ENCODE data around the gene C7orf25.

The C7orf25 gene

DNA sequence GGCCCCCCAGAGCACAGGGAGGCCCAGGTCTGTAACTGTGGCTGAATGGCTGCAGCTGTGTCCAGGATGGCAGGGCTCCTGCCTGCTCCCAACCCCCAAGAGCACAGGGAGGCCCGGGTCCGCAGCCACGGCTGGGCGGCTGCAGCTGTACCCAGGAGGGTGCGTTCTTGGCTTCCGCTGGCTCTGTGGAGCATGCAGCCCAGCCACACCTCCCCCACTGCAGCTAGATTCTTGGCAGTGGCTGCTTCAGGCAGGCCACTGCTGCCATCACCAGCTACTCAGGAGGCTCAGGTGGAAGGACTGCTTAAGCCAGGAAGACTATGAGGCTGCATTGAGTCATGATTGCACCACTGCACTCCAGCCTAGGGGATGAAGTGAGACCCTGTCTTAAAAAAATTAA, 27.9 kb downstream of the C7orf25 start:
- Histone ChIP-seq H3K27ac (ENCODE audit: low read depth, low read length) (no peak overlapping the region), H3K4me1 (ENCODE audit: control insufficient read depth in 5 of 5, insufficient read depth in 5 of 5, low read length in 5 of 5) (peaks cover 0 to 16% (median 15%) of the 10 kb centered on the region in 5 donors), H3K4me3 (ENCODE audit: low read depth in 1 of 5, low read length in 5 of 5) (no peak overlapping the region), H3K27me3 (ENCODE audit: control insufficient read depth in 5 of 5, insufficient read depth in 4 of 5, low read length in 5 of 5) (no peaks in the 10 kb centered on the region), H3K9ac (ENCODE audit: low read length in 5 of 5) (no peak overlapping the region), H3K36me3 (ENCODE audit: control insufficient read depth in 5 of 5, insufficient read depth in 5 of 5, low read length in 5 of 5) (no peaks in the 10 kb centered on the region), H3K9me3 (ENCODE audit: control insufficient read depth in 5 of 5, low read length in 5 of 5) (no peaks in the 10 kb centered on the region)

DNA sequence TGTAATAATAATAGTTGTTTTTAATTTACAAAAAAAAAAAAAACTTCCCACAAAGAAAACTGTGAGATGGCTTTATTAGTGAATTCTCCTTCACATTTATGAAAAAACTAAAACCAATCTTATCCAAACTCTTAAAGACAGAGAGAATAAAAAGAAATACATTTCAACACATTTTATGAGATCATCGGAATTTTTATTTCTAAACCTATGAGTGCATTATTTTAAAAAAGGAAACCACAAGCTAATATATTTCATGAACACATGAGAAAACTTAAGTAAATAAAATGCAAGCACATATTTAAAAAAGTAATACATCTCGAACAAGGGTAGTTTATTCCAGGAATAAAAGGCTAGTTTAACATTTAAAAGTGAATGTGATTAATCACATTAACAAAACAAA, 31.5 kb downstream of the C7orf25 start:
- Histone ChIP-seq H3K4me1 (ENCODE audit: control insufficient read depth in 5 of 5, insufficient read depth in 5 of 5, low read length in 5 of 5) (peaks cover 0 to 2% (median 0%) of the 10 kb centered on the region in 5 donors), H3K27ac (ENCODE audit: low read depth, low read length) (no peak overlapping the region), H3K27me3 (ENCODE audit: control insufficient read depth in 5 of 5, insufficient read depth in 4 of 5, low read length in 5 of 5) (no peaks in the 10 kb centered on the region), H3K4me3 (ENCODE audit: low read depth in 1 of 5, low read length in 5 of 5) (no peak overlapping the region), H3K9me3 (ENCODE audit: control insufficient read depth in 5 of 5, low read length in 5 of 5) (no peaks in the 10 kb centered on the region), H3K36me3 (ENCODE audit: control insufficient read depth in 5 of 5, insufficient read depth in 5 of 5, low read length in 5 of 5) (no peaks in the 10 kb centered on the region), H3K9ac (ENCODE audit: low read length in 5 of 5) (no peak overlapping the region)

DNA sequence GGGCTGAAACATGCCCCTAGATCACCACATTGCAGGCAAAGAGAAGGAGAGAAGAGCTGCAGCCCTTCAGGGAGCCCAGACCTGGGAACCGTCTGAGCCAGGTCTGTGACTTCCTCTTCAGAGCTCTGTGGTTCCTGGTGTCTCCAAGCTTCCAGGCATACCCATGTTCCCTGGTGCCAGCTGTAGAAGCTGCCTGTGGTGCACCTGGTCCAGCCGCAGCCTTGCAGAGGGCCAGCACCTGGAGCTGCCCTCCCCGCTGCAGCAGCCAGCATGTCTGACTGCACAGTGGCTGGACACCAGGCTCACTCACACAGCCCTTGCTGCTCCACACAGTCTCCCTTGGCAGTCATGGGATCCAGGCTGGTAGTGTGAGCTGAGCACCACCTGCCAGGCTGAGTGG, 33.6 kb downstream of the C7orf25 start:
- Histone ChIP-seq H3K27ac (ENCODE audit: low read depth, low read length) (no peak overlapping the region), H3K4me1 (ENCODE audit: control insufficient read depth in 5 of 5, insufficient read depth in 5 of 5, low read length in 5 of 5) (peaks cover 0 to 2% (median 0%) of the 10 kb centered on the region in 5 donors)

DNA sequence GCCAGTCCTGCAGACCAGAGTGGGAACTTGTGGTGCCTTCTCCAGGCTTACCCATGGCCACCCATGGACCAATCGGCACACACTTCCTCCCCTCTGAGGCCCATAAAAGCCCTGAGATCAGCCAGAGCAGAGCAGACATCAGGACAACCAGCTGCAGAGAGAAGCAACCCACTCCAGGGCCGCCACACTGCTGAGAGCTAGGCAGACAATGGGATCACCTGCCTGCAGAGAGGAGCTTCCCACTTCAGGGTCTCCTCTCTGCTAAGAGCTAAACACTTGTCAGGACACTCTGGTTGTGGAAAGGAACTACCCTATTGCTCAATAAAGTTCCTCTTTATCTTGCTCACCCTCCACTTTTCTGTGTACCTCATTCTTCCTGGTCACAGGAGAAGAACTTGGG, 34.0 kb downstream of the C7orf25 start:
- no peaks in the 10 kb centered on the region for H3K9me3 ChIP-seq (ENCODE audit: control insufficient read depth in 5 of 5, low read length in 5 of 5)
- H3K36me3 ChIP-seq (ENCODE audit: control insufficient read depth in 5 of 5, insufficient read depth in 5 of 5, low read length in 5 of 5): no peaks in the 10 kb centered on the region
- no peak overlapping the region for H3K27ac ChIP-seq (ENCODE audit: low read depth, low read length)
- no peak overlapping the region for H3K9ac ChIP-seq (ENCODE audit: low read length in 5 of 5)
- peaks cover 0 to 2% (median 0%) of the 10 kb centered on the region in 5 donors for H3K4me1 ChIP-seq (ENCODE audit: control insufficient read depth in 5 of 5, insufficient read depth in 5 of 5, low read length in 5 of 5)
- no peak overlapping the region for H3K4me3 ChIP-seq (ENCODE audit: low read depth in 1 of 5, low read length in 5 of 5)
- no peaks in the 10 kb centered on the region for H3K27me3 ChIP-seq (ENCODE audit: control insufficient read depth in 5 of 5, insufficient read depth in 4 of 5, low read length in 5 of 5)

More for the DNA sequence above, 33.6 kb downstream of the C7orf25 start:
- Histone ChIP-seq H3K27me3 (ENCODE audit: control insufficient read depth in 5 of 5, insufficient read depth in 4 of 5, low read length in 5 of 5) (no peaks in the 10 kb centered on the region), H3K9ac (ENCODE audit: low read length in 5 of 5) (no peak overlapping the region), H3K9me3 (ENCODE audit: control insufficient read depth in 5 of 5, low read length in 5 of 5) (no peaks in the 10 kb centered on the region), H3K36me3 (ENCODE audit: control insufficient read depth in 5 of 5, insufficient read depth in 5 of 5, low read length in 5 of 5) (no peaks in the 10 kb centered on the region), H3K4me3 (ENCODE audit: low read depth in 1 of 5, low read length in 5 of 5) (no peak overlapping the region)

DNA sequence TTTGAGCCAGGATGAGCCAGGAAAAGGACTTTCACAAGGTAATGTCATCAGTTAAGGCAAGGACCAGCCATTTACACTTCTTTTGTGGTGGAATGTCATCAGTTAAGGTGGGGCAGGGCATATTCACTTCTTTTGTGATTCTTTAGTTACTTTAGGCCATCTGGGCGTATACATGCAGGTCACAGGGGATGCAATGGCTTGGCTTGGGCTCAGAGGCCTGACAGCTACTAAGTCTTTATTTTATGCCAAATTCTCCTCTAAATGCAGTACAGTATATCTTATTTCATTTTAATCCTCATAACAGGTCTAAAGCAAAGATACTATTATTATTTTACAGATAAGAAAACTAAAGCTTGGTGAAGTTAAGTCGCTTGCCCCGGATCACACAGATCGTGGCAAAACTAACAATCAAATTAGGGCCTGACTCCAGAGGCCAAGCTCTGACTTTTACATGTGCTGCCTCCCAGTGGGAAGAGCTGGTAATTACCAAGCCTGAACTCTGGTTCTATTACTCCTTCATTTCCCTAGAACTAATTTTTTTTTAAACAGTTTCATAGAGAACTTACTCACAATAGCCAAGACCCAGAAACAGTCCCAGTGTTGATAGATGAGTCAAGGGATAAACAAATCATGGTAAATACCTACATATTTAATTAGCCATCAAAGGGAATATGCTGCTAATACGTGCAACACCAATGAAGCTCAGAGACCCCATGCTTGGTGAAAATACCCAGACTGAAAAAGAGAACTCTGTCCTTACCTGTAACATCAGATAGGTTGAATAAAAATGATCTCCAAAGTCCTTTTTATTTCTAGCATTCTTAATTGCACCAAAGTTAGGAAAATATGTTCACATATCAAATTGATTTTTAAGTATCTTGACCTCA, 35.4 kb downstream of the C7orf25 start:
- no peaks in the 10 kb centered on the region for H3K27me3 ChIP-seq (ENCODE audit: control insufficient read depth in 5 of 5, insufficient read depth in 4 of 5, low read length in 5 of 5)
- H3K36me3 ChIP-seq (ENCODE audit: control insufficient read depth in 5 of 5, insufficient read depth in 5 of 5, low read length in 5 of 5): no peaks in the 10 kb centered on the region
- H3K9me3 ChIP-seq (ENCODE audit: control insufficient read depth in 5 of 5, low read length in 5 of 5): no peaks in the 10 kb centered on the region
- peaks cover 0 to 2% (median 0%) of the 10 kb centered on the region in 5 donors for H3K4me1 ChIP-seq (ENCODE audit: control insufficient read depth in 5 of 5, insufficient read depth in 5 of 5, low read length in 5 of 5)
- H3K9ac ChIP-seq (ENCODE audit: low read length in 5 of 5): no peak overlapping the region
- no peak overlapping the region for H3K27ac ChIP-seq (ENCODE audit: low read depth, low read length)
- H3K4me3 ChIP-seq (ENCODE audit: low read depth in 1 of 5, low read length in 5 of 5): no peak overlapping the region

DNA sequence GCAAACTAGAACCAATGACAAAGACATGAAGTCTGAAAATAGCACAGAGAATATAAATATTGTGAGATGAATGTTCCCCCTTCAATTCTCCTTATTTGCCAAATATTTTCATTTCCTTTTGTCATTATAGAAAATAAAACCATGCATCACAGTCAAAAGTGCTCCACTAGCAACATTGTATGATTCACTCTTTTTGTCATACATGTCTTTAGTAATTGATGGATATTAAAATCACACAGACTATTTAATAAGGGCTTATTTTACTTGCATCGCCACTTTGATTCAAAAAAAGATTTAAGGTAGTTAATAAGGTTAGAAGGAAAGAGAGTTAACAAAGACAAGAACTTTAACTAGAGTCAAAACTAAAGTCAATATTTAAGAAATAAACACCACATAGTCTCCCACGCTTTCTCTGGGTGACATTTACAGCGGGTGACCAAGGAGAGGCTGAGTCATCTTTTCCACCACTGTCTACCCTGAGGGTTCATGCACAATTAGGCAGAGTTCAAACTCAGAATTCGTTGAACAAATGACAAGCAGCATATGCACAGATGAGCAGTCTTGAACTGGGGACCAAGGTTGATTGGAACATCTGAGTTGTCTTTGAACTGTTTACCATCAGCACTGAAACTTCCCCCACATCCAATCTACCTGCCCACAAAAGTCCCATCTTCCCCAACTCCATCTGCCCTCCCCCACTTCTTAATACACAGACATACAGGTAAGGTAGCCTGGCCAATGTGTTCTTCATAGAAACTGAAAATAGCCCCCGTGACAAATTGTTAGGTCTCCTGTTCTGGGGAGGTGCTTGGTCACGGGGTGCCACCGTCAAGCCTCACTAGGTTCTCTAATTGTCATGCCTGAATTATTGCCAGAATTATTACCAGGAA, 42.5 kb downstream of the C7orf25 start:
- Histone ChIP-seq H3K27ac (ENCODE audit: low read depth, low read length) (no peak overlapping the region), H3K4me1 (ENCODE audit: control insufficient read depth in 5 of 5, insufficient read depth in 5 of 5, low read length in 5 of 5) (no peaks in the 10 kb centered on the region), H3K27me3 (ENCODE audit: control insufficient read depth in 5 of 5, insufficient read depth in 4 of 5, low read length in 5 of 5) (peaks cover 0 to 4% (median 0%) of the 10 kb centered on the region in 5 donors), H3K36me3 (ENCODE audit: control insufficient read depth in 5 of 5, insufficient read depth in 5 of 5, low read length in 5 of 5) (no peaks in the 10 kb centered on the region), H3K9me3 (ENCODE audit: control insufficient read depth in 5 of 5, low read length in 5 of 5) (peaks cover 0 to 7% (median 0%) of the 10 kb centered on the region in 5 donors), H3K4me3 (ENCODE audit: low read depth in 1 of 5, low read length in 5 of 5) (no peak overlapping the region), H3K9ac (ENCODE audit: low read length in 5 of 5) (no peak overlapping the region)

DNA sequence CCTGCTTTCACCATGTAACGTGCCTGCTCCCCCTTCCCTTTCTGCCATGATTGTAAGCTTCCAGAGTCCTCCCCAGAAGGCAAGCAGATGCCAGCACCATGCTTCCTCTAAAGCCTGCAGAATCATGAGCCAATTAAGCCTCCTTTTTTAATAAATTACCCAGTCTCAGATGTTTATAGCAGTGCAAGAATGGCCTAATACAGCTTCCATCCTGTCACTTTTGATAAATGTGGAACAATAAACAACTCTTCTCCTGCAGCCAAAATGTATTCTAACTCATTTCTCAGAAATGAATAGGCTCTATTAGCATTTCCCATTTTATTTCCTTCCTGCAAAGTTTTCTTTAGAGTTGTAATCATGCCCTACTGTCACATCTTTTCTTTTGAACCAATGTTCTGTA, 43.4 kb downstream of the C7orf25 start:
- no peak overlapping the region for H3K27ac ChIP-seq (ENCODE audit: low read depth, low read length)
- H3K4me3 ChIP-seq (ENCODE audit: low read depth in 1 of 5, low read length in 5 of 5): no peak overlapping the region
- no peaks in the 10 kb centered on the region for H3K4me1 ChIP-seq (ENCODE audit: control insufficient read depth in 5 of 5, insufficient read depth in 5 of 5, low read length in 5 of 5)
- H3K36me3 ChIP-seq (ENCODE audit: control insufficient read depth in 5 of 5, insufficient read depth in 5 of 5, low read length in 5 of 5): no peaks in the 10 kb centered on the region
- H3K27me3 ChIP-seq (ENCODE audit: control insufficient read depth in 5 of 5, insufficient read depth in 4 of 5, low read length in 5 of 5): peaks cover 0 to 4% (median 0%) of the 10 kb centered on the region in 5 donors
- H3K9me3 ChIP-seq (ENCODE audit: control insufficient read depth in 5 of 5, low read length in 5 of 5): peaks cover 0 to 7% (median 0%) of the 10 kb centered on the region in 5 donors
- no peak overlapping the region for H3K9ac ChIP-seq (ENCODE audit: low read length in 5 of 5)

All from subcutaneous abdominal adipose tissue (tissue), 5 donors.